SK-N-SH treated with all-trans-retinoic acid at 6 μM for 48 hours (cell line): ENCODE results near the gene MFRP.

Experiments used
- ARNTL ChIP-seq: fragments of 450-650 bp; formaldehyde crosslinking; IDR thresholded peaks from 2 replicates; pipeline ENCODE4 v1.5.0; 2020; ENCODE audit warnings: low read depth, mild to moderate bottlenecking, moderate library complexity, borderline replicate concordance
- CSDC2 ChIP-seq: fragments of 250-450 bp; sonication (Bioruptor Pico); IDR thresholded peaks from 2 replicates; pipeline ENCODE4 v1.5.0; 2020; ENCODE audit warnings: mild to moderate bottlenecking, moderate library complexity
- TCF4 ChIP-seq: fragments of 250-450 bp; sonication (Bioruptor Pico); IDR thresholded peaks from 2 replicates; pipeline ENCODE4 v1.8.0; 2021; ENCODE audit warnings: mild to moderate bottlenecking, moderate library complexity, borderline replicate concordance
- ZC3H10 ChIP-seq: fragments of 250-450 bp; sonication (Bioruptor Pico); IDR thresholded peaks from 2 replicates; pipeline ENCODE4 v1.5.1; 2021; ENCODE audit warnings: mild to moderate bottlenecking, moderate library complexity
- ZFP30 ChIP-seq: fragments of 450-650 bp; formaldehyde crosslinking; IDR thresholded peaks from 2 replicates; pipeline ENCODE4 v1.5.0; 2022; ENCODE audit warnings: mild to moderate bottlenecking, moderate library complexity
- ZNF565 ChIP-seq: fragments of 450-650 bp; formaldehyde crosslinking; conservative IDR thresholded peaks from 2 replicates; pipeline ENCODE4 v1.5.0; 2020; ENCODE audit warnings: low read depth, mild to moderate bottlenecking, moderate library complexity
- TF ChIP-seq, protein P1 (sequence below): fragments of 250-450 bp; sonication (Bioruptor Pico); IDR thresholded peaks from 2 replicates; pipeline ENCODE4 v1.8.0; 2020; ENCODE audit warnings: mild to moderate bottlenecking, moderate library complexity, borderline replicate concordance
- TF ChIP-seq, protein P2 (sequence below): fragments of 250-450 bp; sonication (Bioruptor Pico); IDR thresholded peaks from 2 replicates; pipeline ENCODE4 v1.5.1; 2020; ENCODE audit warnings: low read depth, mild to moderate bottlenecking, moderate library complexity
- TF ChIP-seq, protein P3 (sequence below): fragments of 250-450 bp; sonication (Bioruptor Pico); IDR thresholded peaks from 2 replicates; pipeline ENCODE4 v1.5.0; 2020; ENCODE audit warnings: mild to moderate bottlenecking, moderate library complexity

DNA sequence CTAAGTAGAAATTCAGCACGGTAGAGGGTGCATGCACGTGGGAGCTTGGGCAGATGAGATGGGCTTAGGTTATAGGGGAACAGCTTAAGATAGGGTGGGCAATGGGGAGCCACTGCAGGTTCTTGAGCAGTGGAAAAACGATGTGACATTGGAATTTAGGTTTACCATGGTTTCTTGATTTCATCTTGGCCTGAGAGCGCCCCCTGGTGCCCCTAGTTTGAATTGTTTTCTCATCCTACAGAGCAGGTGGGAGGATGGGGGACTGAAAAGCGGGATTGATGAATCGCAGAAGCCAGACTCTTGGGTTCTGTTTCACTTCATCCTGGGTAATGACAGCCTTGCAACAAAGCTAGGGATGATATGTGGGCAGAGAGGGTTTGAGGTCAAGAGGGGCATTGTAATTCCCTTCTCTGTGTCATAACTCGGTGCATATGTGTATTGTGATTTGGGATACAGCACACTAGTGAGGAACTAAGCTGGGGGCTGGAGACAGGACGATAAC, 22.9 kb downstream of the MFRP start:
- TF ChIP-seq ZFP30 (CRISPR knock-in tag) = no peak
- no peak for TF ChIP-seq ARNTL
- TF ChIP-seq, protein P1, sequence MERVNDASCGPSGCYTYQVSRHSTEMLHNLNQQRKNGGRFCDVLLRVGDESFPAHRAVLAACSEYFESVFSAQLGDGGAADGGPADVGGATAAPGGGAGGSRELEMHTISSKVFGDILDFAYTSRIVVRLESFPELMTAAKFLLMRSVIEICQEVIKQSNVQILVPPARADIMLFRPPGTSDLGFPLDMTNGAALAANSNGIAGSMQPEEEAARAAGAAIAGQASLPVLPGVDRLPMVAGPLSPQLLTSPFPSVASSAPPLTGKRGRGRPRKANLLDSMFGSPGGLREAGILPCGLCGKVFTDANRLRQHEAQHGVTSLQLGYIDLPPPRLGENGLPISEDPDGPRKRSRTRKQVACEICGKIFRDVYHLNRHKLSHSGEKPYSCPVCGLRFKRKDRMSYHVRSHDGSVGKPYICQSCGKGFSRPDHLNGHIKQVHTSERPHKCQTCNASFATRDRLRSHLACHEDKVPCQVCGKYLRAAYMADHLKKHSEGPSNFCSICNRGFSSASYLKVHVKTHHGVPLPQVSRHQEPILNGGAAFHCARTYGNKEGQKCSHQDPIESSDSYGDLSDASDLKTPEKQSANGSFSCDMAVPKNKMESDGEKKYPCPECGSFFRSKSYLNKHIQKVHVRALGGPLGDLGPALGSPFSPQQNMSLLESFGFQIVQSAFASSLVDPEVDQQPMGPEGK = no peak
- no peak for TF ChIP-seq ZC3H10 (CRISPR knock-in tag)
- TF ChIP-seq, protein P2, sequence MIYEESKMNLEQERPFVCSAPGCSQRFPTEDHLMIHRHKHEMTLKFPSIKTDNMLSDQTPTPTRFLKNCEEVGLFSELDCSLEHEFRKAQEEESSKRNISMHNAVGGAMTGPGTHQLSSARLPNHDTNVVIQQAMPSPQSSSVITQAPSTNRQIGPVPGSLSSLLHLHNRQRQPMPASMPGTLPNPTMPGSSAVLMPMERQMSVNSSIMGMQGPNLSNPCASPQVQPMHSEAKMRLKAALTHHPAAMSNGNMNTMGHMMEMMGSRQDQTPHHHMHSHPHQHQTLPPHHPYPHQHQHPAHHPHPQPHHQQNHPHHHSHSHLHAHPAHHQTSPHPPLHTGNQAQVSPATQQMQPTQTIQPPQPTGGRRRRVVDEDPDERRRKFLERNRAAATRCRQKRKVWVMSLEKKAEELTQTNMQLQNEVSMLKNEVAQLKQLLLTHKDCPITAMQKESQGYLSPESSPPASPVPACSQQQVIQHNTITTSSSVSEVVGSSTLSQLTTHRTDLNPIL = peak; percentile 30; the same call in 1 of the 2 replicates
- TF ChIP-seq, protein P3, sequence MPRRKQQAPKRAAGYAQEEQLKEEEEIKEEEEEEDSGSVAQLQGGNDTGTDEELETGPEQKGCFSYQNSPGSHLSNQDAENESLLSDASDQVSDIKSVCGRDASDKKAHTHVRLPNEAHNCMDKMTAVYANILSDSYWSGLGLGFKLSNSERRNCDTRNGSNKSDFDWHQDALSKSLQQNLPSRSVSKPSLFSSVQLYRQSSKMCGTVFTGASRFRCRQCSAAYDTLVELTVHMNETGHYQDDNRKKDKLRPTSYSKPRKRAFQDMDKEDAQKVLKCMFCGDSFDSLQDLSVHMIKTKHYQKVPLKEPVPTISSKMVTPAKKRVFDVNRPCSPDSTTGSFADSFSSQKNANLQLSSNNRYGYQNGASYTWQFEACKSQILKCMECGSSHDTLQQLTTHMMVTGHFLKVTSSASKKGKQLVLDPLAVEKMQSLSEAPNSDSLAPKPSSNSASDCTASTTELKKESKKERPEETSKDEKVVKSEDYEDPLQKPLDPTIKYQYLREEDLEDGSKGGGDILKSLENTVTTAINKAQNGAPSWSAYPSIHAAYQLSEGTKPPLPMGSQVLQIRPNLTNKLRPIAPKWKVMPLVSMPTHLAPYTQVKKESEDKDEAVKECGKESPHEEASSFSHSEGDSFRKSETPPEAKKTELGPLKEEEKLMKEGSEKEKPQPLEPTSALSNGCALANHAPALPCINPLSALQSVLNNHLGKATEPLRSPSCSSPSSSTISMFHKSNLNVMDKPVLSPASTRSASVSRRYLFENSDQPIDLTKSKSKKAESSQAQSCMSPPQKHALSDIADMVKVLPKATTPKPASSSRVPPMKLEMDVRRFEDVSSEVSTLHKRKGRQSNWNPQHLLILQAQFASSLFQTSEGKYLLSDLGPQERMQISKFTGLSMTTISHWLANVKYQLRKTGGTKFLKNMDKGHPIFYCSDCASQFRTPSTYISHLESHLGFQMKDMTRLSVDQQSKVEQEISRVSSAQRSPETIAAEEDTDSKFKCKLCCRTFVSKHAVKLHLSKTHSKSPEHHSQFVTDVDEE = no peak
- peak; percentile 37; the same call in 1 of the 2 replicates for TF ChIP-seq TCF4 (CRISPR knock-in tag)
- TF ChIP-seq ZNF565 = no peak
- TF ChIP-seq CSDC2 (CRISPR knock-in tag) = no peak
